Right ventricle myocardium superior (tissue), 1 donor: ENCODE measurements around the gene VPS37B. TPM values are rescaled to one million over a fixed set of nuclear protein-coding genes. Genes with fewer than 3 reads are reported as not detected.
A peak's percentile ranks its signal among the peaks of the same experiment; 100 is the strongest.
"Not testable (repeated sequence)": the region's sequence is repeated elsewhere in the genome, so short reads cannot be mapped to it uniquely, and the experiment has no call there.

Experiments
- ATAC-seq: fragments of 200-7000 bp; cut with Tn5 transposase; one replicate; pipeline ENCODE4 v1.9.1; 2020; ENCODE audit warnings: mild to moderate bottlenecking; ENCODE audit not compliant: poor library complexity
- DNase-seq: peaks from one replicate; pipeline ENCODE4 v3.0.0-alpha.2; 2020
- intact Hi-C: fragments of 100-400 bp; cut with DNase I; formaldehyde crosslinking; loops from one replicate; pipeline ENCODE4 v1.11.2; 2022
- total RNA-seq: library from RNA; stranded (reverse); fragmentation: NEBNext Ultra II Directional; extraction: Animal tissue kit (Norgen Biotek cat#: 25700); gene quantifications from one replicate; pipeline ENCODE4 v1.2.1, GENCODE V29; 2021
- donor health status: DM: no; HTN: yes; CAD: no; lungs with severe emphysema.

VPS37B gene
- total RNA-seq, 1 donor from 2014 or later = 23.9 TPM

GRCh38 chr12:122917507-122918121, 21.7 kb upstream of the VPS37B start:
- ATAC-seq (peak; percentile 90), DNase-seq (peak; percentile 70)
- intact Hi-C loops = no loop called here

- peak; percentile 95 for ATAC-seq
Observed at GRCh38 chr12:122909442-122910288, 13.7 kb upstream of the VPS37B start.

DNA sequence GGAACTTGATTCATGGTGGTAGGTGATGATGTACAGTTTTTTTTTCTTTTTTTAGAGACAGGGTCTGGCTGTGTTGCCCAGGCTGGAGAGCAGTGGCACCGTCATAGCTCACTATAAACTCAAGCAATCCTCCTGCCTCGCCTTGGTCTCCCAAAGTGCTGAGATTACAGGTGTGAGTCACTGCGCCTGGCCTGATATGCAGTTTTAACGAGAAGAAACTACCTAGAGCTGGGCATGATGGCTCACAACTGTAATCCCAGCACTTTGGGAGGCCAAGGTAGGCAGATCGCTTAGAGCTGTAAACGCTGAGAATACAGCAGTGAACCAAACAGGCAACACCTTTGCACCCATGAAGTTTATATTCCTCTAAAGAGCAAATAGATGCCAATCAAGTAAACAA, 13.0 kb upstream of the VPS37B start:
- DNase-seq (no peak), ATAC-seq (peak; percentile 18)
- intact Hi-C loops = no loop called here

More at GRCh38 chr12:122909442-122910288, 13.7 kb upstream of the VPS37B start:
- intact Hi-C loops = no loop called here
- DNase-seq = peak; percentile 59

DNA sequence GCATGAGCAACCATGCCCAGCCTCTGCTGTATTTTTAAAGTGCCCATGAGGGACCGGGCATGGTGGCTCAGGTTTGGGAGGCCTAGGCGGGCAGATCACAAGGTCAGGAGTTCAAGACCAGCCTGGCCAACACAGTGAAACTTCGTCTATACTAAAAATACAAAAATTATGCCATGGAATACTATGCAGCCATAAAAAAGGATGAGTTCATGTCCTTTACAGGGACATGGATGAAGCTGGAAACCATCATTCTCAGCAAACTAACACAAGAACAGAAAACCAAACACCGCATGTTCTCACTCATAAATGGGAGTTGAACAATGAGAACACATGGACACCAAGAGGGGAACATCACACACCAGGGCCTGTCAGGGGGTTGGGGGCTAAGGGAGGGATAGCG, 9.3 kb upstream of the VPS37B start:
- ATAC-seq, DNase-seq, intact Hi-C loops: not testable (repeated sequence)

- intact Hi-C loops = no loop called here
- DNase-seq (no peak), ATAC-seq (no peak)
Observed at GRCh38 chr12:122903693-122904034, 7.7 kb upstream of the VPS37B start.

GRCh38 chr12:122902854-122903692, 7.1 kb upstream of the VPS37B start:
- ATAC-seq = no peak
- intact Hi-C loops = no loop called here
- DNase-seq = no peak

DNA sequence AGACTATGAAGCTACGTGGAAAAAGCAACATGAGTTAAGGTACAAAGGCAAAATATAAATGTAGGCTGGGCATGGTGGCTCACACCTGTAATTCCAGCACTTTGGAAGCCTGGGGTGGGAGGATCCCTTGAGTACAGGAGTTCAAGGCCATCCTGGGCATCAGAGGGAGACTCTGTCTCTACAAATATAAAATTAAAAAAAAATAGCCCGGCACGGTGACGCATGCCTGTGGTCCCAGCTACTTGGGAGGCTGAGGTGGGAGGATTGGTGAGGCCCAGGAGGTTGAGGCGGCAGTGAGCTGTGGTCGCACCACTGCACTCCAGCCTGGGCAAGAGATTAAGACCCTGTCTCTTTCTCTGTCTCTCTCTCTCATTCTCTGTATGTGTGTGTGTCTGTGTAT, 4.0 kb upstream of the VPS37B start:
- intact Hi-C loops = no loop called here
- ATAC-seq (no peak), DNase-seq (no peak)

- DNase-seq = no peak
- no peak for ATAC-seq
- intact Hi-C loops = no loop called here
Observed at GRCh38 chr12:122896662-122897061, 738 bp upstream of the VPS37B start.

DNA sequence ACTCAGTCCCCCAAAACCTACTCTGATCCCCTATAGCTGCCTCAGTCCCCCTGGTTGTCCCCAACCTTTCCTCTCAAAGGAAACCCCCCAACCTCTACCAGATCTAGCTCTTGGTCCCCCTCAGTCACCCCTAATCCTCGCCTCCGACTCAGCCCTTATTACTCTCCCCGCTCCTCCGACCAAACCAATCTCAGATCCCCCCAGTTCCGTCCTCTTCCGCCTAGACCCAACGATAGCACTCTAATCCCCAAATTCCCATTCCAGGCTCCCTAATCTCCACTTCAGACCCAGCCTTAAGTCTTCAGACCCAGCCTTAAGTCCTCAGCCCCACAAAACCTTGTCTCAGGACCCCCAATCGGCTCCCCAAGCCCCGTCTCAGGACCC, 612 bp downstream of the VPS37B start:
- ATAC-seq (peak; percentile 21), DNase-seq (no peak)
- intact Hi-C loops = no loop called here

- no peak for DNase-seq
- ATAC-seq = peak; percentile 15
- intact Hi-C loops = no loop called here
Observed at GRCh38 chr12:122894193-122895121, 1.5 kb downstream of the VPS37B start.

DNA sequence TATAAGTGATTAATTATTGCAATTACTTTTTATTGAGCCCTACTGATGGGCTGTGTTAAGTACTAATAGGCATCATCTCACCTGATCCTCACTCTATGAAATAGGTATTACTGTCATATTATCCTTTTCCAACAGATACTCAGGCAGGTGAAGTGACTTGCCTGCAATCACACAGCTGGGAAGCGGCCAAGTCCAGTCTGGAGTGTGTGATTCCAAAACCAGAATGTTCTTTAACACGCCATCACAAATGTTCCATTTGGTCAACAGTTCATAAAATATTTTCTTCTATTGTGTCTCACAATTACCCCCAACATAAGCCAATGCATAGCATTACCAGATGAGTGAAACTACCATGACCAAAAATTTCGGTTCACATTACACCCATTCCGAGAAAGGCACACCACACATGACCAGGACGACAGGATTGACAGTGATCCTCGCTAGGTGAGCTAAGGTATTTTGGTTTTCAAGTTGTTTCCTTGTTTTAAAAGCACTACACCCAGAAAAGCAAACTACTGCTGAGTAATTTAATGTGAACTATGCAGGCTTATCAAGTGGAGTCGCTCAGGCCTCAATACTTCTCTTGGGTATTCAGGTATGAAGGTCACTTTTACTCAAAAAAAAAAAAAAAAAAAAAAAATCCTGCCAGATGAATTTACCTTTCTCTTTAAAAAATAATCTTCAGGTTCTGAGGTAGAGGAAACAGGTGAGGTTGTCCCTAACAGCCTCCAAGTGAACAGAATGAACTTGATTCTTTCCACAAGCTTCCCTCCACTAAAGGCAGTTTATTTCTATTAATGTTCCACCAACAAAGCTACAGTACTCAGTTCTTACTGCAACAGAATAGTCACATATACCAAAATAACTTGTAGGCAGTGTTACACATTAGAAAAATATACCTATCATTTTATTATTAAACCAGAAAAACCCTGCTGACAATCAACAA, 2.4 kb downstream of the VPS37B start:
- no peak for ATAC-seq
- intact Hi-C loops = no loop called here
- DNase-seq = no peak

DNA sequence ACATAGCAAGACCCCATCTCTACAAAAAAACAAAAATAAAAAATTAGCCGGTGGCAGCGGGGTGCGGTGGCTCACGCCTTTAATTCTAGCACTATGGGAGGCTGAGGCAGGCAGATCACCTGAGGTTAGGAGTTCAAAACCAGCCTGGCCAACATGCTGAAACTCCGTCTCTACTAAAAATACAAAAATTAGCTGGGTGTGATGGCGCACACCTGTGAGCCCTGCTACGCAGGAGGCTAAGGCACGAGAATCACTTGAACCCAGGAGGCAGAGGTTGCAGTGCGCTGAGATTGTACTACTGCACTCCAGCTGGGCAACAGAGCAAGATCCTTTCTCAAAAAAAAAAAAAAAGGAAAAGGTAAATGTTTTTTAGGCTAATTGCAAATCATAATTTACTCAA, 3.2 kb downstream of the VPS37B start:
- ATAC-seq, intact Hi-C loops, DNase-seq: not testable (repeated sequence)

GRCh38 chr12:122891661-122892525, 4.0 kb downstream of the VPS37B start:
- no peak for DNase-seq
- ATAC-seq = no peak
- intact Hi-C loops = no loop called here

DNA sequence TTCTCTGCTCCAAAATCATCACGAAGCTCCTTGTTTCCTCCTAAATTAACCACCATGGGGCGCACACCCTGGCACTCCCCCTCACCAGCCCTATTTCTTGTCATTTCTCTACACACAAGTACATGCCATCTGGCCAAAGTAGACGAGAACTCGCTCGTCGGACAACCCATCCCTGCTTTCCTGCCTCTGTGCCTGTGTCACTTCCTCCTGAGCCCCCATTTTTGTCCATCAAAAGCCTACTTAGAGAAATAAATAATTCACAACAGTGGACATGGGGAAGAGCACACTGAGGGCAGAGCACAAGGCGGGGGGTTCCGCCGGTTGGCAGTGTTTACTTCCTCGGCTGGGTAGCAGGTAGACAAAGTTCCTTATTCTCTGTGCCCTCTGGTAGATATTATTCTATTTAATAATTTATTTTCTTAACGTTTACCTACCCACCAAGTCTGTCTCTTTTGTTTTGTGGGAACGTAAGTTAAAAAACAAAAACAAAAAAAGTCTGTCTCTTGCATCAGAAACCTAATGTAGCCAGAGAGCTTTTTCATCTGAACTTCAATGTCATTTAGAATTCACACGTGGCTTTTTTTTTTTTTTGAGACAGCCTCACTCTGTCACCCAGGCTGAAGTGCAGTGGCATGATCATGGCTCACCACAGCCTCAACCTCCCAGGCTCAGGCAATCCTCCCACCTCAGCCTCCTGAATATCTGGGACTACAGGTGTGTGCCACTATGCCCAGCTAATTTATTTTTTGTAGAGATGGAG, 6.0 kb downstream of the VPS37B start:
- intact Hi-C loops = no loop called here
- DNase-seq = no peak
- no peak for ATAC-seq

DNA sequence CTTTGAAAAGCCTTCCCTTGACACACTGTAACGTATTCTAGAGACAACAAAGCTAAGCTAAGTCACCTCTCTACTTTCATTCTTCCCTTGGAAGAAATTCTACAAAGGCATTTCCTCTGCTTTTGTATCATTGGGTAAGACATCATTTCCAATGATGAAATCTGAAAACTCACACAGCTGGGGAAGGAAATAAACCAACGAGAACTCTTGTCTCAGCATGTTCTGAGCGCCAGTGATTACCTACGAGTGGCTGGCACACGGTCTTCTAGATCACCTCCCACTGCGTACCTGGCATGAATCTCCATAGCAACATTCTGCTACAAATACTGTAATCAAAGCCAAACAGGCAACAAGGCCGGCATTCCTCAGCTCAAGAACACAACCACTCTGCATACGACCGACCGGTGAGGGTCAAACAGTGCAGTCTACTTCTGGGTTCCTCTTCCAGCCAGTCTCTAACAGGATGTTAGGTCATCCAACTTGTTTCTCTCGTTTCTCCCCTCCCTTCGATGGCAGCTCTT, 7.6 kb downstream of the VPS37B start:
- intact Hi-C loops = no loop called here
- DNase-seq (peak; percentile 59), ATAC-seq (peak; percentile 81)

DNA sequence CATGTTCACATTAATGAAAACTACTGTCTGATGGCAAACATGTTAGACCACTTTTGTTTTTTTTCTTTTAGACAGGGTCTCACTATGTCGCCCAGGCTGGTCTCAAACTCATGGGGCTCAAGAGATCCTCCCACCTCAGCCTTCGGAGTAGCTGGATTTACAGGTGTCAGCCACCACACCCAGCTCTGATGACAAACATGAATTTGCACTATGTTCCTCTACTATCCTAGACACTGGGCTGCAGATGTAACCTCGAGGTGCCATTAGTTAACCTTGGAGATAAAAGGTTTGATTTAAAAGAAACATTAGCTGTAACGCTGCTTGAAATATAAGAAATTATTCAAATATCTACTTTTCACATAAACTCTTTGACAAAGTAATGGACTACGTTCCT, 8.1 kb downstream of the VPS37B start:
- no peak for ATAC-seq
- intact Hi-C loops = no loop called here
- no peak for DNase-seq
